Tongue (tissue), 2 donors: Measurements from ENCODE around the gene BICDL2. TPM values are rescaled to one million over a fixed set of nuclear protein-coding genes. Genes with fewer than 3 reads are reported as not detected.
A peak's percentile ranks its signal among the peaks of the same experiment; 100 is the strongest.

Source experiments
- DNase-seq: peaks from one replicate; pipeline ENCODE4 v3.0.0-alpha.2; 2015
- total RNA-seq: library from RNA; depleted of rRNA; stranded (reverse); fragments of >200 nt; gene quantifications from one replicate; pipeline ENCODE4 v1.2.3, GENCODE V29; 2014

Gene BICDL2
- total RNA-seq, 1 donor from 2014 or later, result 15.8 TPM

- no peak for DNase-seq
Measured at GRCh38 chr16:3046641-3047386, 10.1 kb upstream of the BICDL2 start.

- no peak for DNase-seq
Measured at GRCh38 chr16:3045758-3046640, 9.3 kb upstream of the BICDL2 start, which contains the start of gene MMP25. Gene MMP25, plus strand, starts transcription at chr16:3046561. Its CDS starts 357 bp downstream, at chr16:3046918.

GRCh38 chr16:3044708-3045107, 8.0 kb upstream of the BICDL2 start:
- DNase-seq, result no peak

DNA sequence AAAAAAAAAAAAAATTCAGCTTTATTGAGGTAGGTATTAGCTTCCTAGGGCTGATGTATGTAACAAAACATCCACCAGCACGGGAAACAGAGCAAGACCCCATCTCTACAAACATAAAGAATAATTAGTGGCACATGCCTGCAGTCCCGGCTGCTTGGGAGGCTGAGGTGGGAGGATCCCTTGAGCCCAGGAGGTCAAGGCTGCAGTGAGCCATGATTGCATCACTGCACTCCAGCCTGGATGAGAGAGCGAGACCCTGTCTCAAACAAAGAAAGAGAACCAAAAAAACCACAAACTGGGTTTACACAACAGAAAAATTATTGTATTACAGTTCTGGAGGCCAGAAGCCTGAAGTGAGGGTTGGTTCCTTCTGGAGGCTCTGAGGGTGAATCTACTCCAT, 5.6 kb upstream of the BICDL2 start:
- DNase-seq, result no peak

DNA sequence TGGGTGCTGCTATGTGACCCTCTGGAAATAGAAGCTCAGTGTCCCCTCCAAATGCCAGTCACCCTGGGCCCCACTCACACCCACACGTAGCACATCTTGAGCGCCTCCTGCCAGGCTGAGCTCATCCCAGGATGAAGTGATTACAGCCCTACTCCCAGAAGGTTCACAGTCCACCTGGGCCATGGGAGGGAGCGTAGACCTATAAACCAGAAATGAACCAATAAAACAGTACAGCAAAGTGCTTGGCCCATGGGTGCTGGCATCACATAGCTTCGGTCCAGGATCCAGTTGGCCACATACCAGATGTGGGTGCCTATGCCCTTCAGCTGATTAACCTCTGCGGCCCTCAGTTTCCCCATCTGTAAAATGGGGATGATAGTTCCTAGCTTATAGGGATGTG, 2.2 kb upstream of the BICDL2 start:
- DNase-seq, result no peak

DNA sequence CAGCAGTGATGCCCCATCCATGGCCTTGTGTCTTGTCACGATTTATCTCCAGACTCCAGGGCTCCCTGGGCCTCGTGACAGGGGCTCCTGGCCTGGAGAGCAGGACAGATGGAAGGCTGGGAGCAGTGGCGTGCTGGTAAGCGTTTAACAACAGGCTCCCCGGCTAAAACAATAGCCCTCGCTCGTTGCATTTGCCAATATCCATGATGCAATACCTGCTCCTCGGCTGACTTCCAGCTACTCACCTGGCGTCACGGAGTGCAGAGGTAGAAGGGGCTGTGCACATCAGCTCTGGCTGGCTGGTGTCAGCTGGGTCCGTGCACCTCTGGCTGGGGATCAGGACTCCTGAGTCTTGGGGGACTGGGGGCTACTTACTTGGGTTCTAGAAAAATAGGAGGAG, 1.5 kb upstream of the BICDL2 start:
- DNase-seq, result no peak

DNA sequence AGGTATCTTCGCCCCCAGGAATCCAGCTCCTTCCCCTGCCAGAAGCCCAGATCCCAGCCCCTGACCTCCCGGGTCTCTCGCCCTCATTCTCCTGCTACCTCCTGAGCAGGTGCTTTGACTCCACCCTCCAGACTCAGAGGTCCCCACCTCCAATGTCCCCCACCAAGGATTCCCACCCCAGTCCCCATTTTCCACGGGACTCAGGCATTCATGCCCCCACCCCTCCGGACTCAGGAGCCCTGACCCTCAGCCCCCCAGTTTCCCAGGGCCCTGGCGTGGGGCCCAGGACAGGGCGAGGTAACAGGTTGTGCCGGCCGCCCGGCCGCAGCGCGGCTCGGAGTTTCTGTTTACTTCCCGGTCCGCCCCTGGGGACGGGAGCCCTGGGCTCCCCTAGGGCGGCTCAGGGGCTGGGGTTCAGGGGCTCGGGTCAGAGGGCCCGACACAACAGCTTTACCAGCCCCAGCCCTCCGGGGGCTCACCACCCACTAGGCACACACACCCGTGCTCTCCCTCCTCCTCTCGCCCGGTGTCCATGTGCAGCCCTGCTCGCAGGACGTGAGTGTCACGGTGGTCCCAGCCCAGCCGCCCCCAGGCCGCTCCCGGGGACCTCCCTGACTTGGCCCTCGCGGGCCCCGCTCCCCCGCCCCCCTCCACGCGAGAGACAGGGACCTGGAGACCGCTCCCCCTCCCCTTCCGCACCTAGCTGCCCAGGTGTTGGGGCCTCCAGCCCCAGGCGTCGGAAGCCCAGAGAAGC, 595 bp downstream of the BICDL2 start:
- no peak for DNase-seq

GRCh38 chr16:3035289-3035971, 1.3 kb downstream of the BICDL2 start:
- DNase-seq, result no peak

- no peak for DNase-seq
Measured at GRCh38 chr16:3032624-3033023, 4.1 kb downstream of the BICDL2 start.

DNA sequence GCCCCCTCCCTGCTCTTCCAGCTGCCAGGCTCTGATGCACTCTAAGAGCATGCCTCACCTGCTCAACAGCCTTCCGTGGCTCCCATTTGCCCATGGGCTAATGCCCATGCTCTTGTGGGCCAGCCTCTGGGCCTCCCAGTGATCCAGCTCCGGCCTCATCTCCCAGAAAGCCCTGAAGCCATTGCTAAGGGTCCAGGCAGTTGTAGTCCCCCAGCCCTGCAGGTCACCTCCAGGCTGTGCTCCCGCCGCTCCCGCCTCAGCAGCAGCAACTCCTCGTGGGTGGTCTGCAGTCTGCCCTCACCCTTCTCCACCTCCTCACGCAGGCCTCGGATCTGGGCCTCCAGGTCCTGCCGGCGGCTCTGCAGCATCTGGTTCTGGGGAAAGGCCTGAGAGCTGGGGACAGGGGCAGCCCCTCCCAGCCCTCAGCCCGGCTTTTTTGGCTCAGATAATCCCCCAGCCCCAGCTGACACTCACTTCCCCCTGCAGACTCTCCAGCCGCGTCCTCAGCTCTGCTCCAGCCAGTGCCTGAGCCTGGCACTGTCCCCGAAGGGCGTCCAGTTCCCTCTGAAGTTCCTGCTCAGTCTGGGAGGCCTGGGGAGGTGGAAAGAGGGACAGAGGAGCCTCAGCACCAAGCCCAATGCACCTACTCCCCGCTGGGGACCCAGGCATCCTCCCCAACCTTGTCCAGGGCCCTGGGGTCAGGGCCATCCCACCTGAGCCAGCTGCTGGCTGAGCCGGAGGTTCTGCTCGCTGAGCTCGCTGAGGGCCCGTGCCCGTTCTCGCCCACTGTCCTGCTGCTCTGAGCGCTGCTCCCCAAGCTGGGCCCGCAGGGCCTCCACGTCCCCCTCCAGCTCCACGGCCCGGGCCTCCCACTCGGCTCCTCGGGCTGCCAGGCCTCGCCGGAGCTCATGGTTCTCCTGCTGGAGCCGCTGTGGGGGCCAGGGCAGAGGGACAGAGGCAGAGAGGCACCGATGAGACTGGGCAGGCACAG, 6.2 kb downstream of the BICDL2 start:
- no peak for DNase-seq

DNA sequence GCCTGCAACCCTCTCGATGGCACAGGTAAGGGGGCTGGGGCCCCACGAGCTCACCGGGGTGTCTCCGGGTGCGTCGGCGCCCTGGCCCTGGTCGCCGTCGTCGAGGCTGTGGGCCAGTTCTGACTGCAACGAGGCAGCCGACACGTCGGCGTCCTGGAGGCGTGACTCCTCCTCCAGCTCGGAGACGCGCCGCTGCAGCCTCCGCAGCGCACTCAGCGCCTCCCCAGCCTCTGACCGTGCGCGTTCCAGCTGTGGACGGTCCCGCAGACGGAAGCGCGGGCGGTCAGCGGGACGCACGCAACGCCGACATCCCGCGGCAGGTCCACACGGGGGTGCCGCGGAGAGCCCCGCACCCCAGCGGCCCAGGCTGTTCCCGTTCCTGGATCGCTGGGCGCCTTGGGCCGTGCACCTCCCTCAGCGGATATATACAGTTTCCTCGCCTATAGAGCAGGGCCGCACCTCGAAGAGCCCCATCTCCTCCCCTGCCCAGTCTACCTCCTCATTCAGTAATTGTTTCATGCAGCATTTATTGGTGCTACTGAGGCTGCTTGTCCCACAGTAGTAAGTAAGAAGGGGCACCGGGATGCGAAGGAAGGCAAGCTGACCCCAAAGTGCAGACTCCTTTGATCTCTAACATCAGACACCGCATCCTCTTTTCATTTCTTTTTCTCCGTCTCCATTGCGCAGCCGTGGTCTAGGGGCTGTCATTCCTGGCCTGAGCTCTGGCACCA, 7.1 kb downstream of the BICDL2 start:
- DNase-seq, result no peak

GRCh38 chr16:3028716-3029319, 7.9 kb downstream of the BICDL2 start:
- no peak for DNase-seq

DNA sequence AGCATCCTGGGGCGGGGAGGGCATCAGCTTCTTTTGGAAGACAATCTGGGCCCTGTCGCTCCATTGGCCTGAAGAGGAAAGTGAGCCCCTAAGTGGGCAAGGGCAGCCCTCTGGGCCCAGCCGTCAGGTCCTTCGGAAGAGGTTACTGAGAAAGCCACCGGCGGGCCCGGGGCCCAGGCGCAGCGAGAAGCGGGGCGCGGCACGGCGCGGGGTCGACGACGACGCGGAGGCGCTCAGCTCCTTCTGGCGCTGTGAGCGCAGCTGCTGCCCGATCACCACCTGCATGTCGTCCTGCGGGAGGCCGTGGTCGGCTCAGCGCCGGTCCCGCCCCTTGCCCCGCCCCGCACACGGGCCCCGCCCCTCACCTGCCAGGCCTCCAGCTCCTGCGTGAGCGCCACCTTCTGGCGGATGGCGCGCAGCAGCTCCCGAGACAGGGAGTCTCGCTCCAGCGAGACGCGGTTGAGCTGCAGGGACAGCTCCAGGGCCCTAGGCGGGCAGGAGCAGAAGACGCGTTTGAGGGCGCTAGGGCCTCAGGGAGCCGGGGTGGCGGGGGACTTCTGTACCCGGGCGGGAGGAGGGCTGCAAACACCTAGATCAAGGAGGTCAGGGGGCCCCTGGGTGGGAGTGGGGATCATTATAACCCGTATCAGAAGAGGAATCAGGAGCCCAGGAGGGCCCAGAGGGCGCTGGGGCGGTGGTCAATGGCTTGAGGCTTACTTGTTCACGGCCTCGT, 8.6 kb downstream of the BICDL2 start:
- peak; percentile 90 for DNase-seq

- DNase-seq, result no peak
Measured at GRCh38 chr16:3027489-3027795, 9.3 kb downstream of the BICDL2 start.

- DNase-seq, result no peak
Measured at GRCh38 chr16:3026609-3027488, 9.9 kb downstream of the BICDL2 start.

GRCh38 chr16:3026003-3026378, 10.8 kb downstream of the BICDL2 start:
- DNase-seq, result no peak

DNA sequence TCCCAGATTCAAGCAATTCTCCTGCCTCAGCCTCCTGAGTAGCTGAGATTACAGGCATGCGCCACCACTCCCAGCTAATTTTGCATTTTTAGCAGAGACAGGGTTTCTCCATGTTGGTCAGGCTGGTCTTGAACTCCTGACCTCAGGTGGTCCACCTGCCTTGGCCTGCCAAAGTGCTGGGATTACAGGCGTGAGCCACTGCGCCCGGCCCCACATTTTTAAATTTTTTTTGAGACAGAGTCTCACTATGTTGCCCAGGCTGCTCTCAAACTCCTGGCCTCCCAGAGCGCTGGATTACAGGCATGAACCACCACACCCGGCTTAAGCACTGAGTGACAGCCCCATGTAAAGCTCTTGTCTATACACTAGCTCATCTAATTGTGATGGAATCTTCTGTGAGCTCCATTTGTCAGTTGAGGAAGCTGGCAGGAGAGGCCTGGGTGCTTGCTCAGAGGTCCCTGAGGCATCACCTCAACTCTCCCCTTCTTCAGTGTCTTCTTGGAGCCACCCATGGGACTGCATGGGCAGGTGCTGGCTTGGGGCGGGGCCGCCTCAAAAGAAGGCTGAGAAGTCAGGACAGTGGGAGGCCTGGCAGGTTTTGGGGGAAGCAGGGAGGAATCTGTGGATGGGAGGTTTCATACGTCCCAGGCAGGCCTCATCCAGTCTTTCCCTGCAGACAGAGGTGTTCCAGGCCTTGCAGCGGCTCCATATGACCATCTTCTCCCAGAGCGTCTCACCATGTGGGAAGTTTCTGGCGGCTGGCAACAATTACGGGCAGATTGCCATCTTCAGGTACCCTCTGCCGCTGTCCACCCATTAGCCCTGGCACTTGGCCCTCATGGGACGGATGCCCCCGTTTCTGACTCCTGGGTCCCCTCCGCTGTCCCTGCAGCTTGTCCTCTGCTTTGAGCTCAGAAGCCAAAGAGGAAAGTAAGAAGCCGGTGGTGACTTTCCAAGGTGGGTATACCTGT, 11.4 kb downstream of the BICDL2 start:
- no peak for DNase-seq
